ENCODE measurements around the gene PAGR1.
"Not testable (repeated sequence)": the region's sequence is repeated elsewhere in the genome, so short reads cannot be mapped to it uniquely, and the experiment has no call there.

PAGR1 gene

DNA sequence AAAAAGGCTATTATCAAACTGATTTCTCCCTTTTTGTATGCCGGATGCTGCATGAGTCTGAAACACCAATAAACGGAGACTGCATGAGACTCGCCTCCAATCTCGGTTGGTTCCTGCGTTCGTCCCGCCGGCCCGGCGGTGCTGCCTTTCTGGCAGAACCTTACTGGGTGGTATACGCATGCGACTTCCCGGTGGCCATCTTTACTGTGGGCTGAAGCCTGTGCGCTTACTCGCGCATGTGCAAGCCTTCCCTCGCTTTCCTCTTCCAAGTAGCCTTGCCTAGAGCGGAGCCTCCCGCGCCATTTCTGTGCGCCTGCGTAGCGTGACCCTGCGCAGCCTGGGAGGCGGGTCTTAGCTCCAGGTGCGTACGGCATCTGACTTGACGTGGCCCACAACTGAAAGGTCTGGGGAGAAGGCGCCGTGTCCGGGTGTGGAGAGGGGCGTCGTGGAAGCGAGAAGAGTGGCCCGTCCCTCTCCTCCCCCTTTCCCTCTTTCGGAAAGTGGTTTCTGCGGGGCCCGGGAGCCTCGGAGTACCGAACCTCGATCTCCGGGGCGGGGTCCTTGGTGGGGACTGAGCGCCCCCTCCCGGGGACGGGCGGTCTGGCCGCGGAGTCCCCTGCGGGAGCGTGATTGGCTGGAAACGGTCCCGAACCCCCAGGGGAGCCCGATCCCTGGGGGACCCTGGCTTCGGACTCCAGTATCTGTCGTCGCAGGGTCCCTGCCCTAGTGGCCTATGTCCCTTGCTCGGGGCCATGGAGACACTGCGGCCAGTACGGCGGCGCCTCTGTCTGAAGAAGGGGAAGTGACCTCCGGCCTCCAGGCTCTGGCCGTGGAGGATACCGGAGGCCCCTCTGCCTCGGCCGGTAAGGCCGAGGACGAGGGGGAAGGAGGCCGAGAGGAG is at the start of gene PAGR1:
TSS of gene PAGR1 (plus strand) at position 360 of the 901 bp plus-strand sequence. CDS start at position 734, 374 bp downstream.
- DNase-seq, result peak; percentile 97

DNA sequence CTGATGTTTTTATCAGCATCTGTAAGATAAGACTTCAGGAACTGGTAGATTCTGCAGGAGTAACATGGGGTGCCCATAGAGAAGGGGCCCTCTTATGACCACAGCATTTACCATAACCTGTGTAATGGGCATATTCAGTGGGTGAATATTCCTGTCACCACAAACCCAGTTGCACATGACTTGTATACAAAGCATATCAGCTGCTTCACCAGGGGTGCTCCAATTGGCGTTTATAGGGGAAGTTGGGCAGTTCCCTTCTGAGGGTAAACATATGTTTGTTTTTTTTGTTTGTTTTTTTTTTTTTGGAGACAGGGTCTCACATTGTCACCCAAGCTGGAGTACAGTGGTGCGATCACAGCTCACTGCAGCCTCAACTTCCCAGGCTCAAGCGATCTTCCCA is 49.4 kb upstream of the PAGR1 start:
- no peak for DNase-seq

DNA sequence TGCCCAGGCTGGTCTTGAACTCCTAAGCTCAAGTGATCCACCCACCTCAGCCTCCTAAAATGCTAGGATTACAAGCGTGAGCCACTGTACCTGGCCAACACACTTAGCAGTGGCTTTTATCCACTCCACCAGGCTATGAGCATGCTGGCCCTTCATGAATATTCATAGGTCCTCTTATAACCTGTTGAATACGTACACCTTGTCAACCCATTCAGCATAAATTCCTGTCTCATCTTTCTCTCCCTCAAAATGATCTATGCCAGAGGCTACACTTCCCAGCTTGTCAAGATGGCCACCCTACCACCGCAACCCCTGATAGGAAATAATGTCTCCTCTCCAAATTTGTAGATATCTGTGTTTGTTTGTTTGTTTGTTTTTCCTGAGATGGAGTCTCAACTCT is 48.9 kb upstream of the PAGR1 start:
- DNase-seq, result no peak

DNA sequence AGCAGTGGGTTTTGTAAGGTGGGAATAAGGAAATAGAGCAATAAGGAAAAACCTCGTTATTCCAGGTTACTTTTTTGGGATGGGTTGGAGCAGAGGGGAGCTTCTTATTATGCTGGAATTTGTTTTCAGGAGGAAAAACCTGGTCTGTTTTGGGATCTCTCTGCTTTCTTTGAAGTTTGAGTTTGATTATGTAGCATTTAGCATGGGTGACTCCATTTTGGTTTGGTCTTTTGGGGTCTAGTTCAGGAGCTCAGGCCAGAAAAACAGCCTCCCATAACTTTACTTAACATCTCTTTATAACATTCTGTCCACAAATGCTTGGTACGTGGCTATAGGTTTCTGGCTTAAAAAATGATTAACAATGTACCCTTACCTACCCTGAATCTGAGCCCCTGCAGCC is 46.4 kb upstream of the PAGR1 start:
- no peak for DNase-seq

DNA sequence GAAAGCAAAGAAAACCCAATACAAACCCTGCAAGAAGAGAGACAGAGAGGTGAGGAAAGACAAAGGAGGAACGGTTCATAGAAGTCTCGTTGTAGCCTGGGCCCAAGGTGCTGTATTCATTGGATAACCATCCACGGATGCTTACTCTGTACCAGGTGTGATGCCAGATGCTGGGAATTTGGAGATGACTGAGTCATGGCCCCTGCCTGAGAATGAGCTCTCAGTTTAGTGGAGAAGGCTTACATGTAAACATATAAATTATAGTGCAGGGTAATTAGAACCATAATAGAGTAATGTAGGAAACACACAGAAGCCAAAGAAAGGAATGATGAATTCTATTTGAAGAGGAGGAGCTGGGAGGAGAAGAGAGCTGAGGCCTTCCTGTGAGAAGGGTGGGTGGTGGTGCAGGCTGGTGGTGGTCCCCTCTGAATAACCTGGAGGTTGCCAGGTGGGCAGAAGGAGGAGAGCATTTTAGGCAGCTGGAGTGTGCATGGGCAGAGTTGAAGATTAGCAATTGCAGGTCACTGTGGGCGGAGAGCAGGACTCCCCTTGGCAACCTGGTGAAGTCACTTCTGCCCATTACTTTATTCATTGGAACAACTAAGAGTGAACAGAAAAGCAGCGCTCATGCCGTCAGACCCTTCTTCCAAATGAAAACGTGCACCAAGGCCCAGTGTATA is 45.6 kb upstream of the PAGR1 start:
- DNase-seq, result no peak

DNA sequence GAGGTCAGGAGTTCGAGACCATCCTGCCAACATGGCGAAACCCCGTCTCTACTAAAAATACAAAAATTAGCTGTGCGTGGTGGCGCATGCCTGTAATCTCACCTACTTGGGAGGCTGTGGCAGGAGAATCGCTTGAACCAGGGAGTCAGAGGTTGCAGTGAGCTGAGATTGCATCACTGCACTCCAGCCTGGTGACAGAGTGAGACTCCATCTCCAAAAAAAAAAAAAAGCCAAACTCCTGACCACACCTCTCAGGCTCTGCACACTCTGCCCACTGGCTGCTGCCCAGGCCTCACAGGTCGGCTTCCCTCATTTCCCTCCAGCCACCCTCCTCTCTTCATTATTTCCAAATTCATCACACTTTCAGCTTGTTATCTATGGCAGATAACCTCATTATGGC is 43.6 kb upstream of the PAGR1 start:
- DNase-seq, result not testable (repeated sequence)

DNA sequence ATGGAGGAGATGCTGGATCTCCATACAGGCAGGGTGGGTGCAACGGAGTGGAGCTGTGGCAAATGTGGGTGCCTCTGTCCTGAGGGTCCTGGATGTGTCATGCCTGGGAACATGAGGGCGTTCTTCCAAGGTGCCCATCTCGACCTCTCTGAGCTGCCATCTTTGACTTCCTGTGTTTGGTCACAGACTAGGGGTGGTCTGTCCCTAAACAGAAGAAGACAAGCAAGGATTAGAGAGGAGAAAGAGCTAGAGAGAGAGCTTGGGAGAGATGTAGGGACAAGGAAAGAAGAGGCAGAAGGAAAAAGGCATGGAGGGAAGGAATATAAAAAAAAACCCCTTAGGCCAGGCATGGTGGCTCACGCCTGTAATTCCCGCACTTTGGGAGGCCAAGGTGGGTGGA is 41.2 kb upstream of the PAGR1 start:
- DNase-seq, result no peak

DNA sequence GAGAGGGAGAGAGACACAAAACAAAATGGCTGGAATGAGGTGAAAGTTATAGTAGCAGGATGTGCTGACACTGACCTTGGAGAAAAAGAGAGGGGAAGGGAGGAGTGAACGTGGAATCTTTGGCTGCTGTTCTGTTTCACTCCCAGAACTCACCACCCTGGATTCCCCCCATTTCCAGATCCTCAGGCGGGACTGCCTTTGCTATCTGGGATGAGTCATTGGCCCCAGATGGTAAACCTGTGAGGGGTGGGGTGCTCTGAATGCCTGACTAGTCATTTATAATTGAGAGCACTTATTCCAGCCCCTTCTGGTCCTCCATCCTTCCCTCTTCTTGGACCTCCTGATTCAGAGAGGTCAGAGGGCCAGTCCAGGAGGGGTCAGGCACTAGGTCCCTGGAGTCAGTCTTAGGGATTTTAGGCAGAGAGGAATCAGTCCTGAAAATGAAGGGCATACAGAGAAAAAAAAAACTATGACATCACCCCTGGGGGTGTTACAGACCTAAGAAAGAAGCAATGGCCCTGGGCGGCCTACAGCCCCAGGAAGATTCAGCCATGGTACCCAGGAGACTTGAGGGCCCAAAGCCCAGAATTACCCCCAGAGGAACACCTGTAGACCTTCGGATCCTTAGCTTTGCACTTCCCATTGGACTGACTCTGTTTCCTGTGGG is 40.1 kb upstream of the PAGR1 start:
- no peak for DNase-seq

DNA sequence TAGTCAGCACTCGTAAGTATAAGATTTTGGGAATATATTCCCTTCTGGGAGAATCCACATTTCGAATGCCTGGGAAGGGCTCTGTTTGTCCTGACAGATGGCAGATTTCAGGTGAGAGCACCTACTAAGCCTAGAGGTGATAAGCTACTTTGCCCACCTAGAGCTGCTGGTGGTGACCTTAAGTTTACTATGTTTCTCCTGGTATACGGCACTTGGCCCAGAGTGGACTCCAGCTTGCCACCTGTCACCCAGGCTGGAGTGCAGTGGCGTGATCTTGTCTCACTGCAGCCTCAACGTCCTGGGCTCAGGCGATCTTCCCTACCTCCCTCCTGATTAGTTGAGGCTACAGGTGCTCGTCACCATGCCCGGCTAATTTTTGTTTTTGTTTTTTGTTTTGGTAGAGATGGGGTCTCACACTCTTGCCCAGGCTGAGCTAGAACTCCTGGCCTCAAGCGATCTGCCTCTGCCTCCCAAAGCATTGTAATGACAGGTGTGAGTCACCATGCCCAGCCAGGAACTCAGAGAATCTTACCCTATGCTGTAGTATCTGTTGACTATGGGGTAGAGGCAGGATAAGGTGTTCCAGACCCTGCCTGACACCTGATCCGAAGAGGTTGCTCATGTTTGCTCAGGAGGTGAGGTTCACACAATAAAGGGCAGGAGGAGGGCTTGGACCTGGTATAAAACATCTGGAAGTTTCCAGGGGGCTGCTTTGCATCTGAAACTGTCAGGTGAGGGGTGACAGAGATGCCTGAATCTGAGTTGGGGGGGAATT is 38.2 kb upstream of the PAGR1 start, which contains the start of gene ZG16:
TSS of gene ZG16 (plus strand) at position 681 of the 775 bp plus-strand sequence. CDS start 1,011 bp downstream, outside the sequence.
- DNase-seq, result no peak

DNA sequence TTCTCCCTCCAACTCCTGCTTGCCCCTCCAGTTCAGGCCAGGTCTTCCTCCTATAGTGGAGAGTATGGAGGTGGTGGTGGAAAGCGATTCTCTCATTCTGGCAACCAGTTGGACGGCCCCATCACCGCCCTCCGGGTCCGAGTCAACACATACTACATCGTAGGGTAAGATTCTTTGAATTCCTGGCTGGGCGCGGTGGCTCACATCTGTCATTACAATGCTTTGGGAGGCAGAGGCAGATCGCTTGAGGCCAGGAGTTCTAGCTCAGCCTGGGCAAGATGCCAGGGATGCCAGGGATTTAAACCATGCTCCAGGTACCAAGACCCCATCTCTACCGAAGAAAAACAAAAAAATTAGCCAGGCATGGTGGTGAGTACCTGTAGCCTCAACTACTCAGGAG is 36.5 kb upstream of the PAGR1 start:
- DNase-seq, result no peak

DNA sequence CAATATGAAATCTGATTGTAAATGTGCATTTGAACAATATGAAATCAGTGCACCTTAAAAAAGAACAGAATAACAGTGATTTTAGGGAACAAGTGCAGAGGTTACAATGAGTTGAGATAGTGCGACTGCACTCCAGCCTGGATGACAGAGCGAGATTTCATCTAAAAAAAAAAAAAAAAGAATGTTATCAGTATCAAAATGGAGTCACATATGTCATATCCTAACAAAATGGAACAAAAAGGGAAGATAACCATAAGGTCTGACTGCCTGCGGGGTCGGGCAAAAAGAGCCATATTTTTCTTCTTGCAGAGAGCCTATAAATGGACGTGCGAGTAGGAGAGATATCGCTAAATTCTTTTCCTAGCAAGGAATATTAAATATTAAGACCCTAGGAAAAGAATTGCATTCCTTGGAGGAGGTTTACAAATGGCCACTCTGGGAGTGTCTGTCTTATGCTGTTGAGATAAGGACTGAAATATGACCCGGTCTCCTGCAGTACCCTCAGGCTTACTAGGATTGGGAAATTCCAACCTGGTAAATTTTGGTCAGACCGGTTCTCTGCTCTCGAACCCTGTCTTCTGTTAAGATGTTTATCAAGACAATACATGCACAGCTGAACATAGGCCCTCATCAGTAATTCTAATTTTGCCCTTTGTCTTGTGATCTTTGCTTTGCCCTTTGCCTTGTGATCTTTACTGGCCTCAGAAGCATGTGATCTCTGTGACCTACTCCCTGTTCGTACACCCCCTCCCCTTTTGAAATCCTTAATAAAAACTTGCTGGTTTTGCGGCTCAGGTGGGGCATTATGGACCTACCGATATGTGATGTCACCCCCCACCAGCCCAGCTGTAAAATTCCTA is 32.6 kb upstream of the PAGR1 start:
- not testable (repeated sequence) for DNase-seq

DNA sequence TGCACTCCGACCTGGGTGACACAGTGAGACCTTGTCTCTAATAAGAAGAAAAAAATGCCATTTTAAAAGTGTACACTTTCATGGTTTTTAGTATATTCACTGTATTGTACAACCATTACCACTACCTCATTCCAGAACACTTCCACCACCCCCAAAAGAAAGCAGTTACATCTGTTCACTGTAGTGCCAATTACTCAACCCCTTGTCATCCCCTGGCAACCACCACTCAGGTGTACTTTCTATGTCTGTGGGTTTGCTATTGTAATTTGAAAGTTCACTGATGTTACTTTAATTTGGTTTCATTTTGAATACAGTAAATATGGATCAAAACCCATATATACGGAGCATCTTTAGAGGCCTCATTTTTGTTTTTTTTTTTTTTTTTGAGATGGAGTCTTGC is 31.8 kb upstream of the PAGR1 start:
- peak; percentile 14 to 19 for DNase-seq

DNA sequence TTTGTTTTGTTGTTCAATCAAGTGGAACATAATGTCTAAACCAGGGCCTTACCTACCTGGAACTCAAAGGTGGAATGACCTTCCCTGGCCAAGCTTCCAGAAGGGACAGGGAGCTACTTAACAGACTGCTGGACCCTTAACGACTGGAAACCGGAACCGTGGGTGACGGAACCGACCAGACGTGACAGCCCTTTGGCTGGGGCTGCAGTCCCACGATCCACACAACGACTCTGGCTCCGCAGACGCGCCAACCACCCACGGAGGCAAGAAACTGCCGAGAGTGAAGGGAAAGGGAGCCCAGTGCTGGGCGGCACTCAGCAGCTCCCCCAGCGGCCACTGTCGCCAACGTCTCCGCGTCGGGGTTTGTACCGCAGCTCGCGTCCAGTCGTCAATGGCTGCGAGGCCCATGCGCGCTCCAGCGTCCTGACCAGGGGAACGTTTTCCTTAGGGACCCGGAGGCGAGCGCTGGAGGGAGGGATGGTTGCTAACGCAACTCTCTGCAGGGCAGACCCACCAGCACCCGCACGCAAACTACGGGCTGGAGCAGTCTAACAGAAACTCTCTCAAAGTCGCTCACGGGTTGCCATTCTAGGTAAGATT is 31.0 kb upstream of the PAGR1 start:
- peak; percentile 71 to 75 for DNase-seq

DNA sequence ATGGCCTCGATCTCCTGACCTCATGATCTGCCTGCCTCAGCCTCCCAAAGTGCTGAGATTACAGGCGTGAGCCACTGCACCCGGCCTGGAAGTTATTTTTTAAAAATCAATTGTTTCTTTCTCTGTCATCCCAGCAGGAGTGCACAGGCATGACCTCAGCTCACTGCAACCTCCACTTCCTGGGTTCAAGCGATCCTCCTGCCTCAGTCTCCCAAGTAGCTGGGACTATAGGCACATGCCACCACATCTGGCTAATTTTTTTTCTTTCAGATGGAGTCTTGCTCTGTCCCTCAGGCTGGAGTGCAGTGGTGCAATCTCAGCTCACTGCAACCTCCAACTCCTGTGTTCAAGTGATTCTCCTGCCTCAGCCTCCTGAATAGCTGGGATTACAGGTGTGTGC is 28.8 kb upstream of the PAGR1 start:
- not testable (repeated sequence) for DNase-seq

DNA sequence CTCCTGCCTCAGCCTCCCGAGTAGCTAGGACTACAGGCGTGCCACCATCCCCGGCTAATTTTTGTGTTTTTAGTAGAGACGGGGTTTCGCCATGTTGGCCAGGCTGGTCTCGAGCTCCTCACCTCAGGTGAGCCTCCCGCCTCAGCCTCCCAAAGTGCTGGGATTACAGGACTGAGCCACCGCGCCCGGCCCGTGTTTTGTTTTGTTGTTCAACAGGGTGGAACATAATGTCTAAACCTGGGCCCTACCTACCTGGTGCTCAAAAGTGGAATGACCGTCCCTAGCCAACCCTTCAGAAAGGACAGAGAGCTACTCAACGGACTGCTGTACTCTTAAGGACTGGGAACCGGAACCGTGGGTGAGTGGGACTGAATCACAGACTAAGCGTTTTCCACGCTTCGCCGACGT is 26.2 kb upstream of the PAGR1 start:
- no peak for DNase-seq

DNA sequence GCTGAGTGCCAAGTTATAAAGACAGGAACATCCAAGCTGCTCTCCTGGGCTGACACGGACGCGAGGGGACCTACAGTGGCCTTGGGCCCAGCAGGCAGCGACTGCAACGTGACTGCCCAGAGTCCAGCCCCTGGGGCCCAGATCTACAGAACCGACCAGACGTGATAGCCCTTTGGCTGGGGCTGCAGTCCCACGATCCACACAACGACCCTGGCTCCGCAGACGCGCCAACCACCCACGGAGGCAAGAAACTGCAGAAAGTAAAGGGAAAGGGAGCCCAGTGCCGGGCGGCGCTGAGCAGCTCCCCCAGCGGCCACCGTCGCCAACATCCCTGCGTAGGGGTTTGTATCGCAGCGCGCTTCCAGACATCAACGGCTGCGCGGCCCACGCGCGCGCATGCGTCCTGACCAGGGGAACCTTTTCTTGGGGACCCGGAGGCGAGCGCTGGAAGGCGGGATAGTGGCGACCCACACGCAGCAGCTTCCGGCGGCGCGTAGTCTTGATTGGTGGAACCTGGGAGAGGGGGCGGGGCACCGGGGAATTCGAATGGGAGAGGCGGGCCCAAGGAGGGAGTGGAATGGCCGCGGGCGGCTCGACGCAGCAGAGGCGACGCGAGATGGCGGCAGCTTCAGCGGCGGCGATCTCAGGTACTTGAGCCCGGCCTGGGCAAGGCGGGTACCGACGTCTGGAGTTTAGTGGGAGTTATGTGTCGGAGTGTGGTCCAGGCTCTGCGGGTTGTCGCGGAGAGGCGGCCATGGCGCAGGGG is 25.6 kb upstream of the PAGR1 start, which contains the start of gene KIF22:
TSS of gene KIF22 (plus strand) at position 569 of the 766 bp plus-strand sequence. CDS start at position 578, 9 bp downstream.
- peak; percentile 100 for DNase-seq

DNA sequence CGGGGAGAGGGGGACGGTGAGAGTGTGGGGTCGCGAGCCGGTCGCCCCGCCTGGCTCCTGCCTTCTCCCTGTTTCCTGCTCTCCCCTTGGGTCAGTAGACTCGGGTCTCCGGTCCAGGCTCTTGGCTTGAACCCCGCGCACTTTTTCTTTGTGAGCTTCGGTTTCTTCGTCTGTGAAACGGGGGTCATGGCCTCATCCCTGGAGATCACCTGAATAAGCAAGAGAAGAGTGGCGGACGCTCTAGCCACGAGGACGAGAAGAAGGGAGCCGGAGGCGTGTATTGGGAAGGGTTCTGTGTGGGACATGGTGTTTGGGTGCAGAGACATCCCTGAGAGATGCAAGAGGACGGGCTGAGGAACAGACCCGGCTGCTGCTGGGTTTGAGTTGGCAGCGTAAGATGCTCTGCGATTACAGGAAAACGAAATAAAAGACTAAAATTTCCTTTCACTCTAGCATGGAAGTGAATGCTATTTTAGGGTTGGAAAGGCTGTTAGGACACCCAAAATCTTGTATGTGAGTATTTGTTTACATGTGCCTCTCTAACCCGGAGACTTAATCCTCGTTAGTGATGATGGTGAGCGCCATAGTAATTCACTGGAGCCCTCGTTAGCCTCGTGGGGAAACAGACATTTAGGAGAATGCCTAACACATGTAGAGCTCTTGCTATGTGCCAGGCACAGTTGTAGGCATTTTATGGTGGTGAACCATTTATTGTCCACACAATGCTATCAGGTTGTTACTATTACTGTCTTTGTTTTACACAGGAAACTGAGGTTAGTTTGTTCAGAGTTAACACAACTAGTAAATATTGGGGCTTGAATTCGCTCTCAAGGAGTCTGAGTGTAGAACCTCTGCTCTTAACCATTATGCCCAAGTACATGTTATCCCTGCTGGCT is 24.8 kb upstream of the PAGR1 start:
- no peak for DNase-seq

DNA sequence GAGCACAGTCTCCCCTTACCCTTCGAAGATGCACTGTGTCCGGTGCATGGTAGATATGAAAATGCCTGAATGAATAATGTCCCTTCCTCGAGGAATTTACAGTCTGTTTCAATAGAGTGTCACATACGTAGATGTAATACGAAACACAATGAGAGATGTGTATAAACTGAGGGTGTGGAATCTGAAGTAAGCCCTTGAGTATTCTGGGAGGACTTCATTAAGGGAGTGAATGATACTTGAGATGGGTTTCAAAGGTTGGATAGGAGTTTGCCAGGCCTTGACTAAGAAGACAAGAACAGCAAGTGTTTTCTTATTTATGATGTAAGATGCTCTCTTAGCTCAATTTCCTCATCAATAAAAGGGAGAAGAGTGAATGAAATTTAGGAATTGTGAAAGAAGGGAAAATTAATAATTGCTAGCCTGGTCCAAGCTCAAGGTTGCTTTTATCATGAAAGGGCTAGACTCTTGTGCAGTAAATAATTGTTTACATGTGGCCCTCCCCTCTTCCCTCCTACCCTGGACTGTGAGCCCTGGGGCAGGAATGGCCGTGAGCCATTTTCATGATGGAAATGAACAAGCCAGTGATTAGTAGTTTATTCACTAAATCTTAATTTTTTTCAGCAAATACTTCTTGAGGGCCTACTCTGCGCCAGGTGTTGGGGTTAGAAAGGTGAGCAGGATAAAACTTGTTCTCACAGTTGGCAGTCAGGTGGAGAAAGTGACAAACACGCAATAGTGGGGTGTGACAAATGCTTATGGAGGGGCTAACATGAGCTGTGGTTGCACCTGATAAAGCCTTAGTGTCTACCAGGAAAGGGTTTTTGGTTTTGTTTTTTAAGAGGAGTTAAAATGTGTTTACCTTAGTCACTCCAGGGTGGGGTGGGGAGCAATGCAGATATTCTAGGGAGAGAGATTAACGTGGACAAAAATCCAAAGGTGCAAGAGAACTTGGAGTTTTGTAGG is 23.8 kb upstream of the PAGR1 start:
- DNase-seq, result no peak

All from activated CD4-positive, alpha-beta T cell treated with anti-CD3 and anti-CD28 coated beads for 4 hours (primary cell).